Measurements from ENCODE around the gene AP1M1. TPM values are rescaled to one million over a fixed set of nuclear protein-coding genes. Genes with fewer than 3 reads are reported as not detected.

Gene AP1M1

DNA sequence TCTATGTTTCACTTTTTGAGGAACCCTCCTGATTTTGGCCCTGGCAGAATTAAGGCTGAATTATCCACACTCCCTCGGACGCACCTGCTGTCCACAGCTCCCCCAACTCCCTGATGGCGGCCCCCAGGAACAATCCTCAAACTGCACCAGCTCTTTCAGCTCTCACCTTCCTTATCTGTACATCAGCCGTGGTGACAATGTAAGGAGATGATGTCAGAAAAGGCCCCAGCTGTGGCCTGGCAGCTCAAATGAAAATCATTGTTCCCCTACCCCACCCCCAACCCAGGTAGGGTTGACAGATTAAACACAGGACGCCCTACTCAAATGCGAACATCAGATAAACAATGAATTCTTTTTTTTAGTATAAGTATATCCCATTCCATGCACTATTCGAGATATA, 91.9 kb downstream of the AP1M1 start:
- peak; percentile 43 for DNase-seq
- Histone ChIP-seq H3K4me3 (ENCODE audit: low read length) (no peak overlapping the region), H4K5ac (ENCODE audit: low read length) (no peak overlapping the region), H2BK120ac (ENCODE audit: low read depth, low read length) (no peak overlapping the region), H3K18ac (ENCODE audit: low read length) (no peak overlapping the region), H3K27me3 (ENCODE audit: insufficient read depth, low read length, poor library complexity) (no peaks in the 10 kb centered on the region), H3K79me2 (ENCODE audit: control insufficient read depth, insufficient read depth, low read length) (no peaks in the 10 kb centered on the region), H3K27ac (ENCODE audit: low read depth, low read length) (no peak overlapping the region), H3K4me1 (ENCODE audit: control insufficient read depth, low read depth, low read length) (no peaks in the 10 kb centered on the region), H3K4ac (ENCODE audit: low read depth, low read length) (no peak overlapping the region), H2BK5ac (ENCODE audit: low read length) (no peak overlapping the region), H3K56ac (ENCODE audit: low read length) (no peak overlapping the region), H3K36me3 (ENCODE audit: control insufficient read depth, insufficient read depth, low read length) (no peaks in the 10 kb centered on the region), H2AK5ac (ENCODE audit: low read length) (no peak overlapping the region), H3K79me1 (ENCODE audit: low read length) (no peaks in the 10 kb centered on the region), H3K23ac (ENCODE audit: low read length) (no peak overlapping the region), H4K8ac (ENCODE audit: low read depth, low read length) (no peak overlapping the region), H3K9ac (ENCODE audit: low read length) (no peak overlapping the region), H2BK15ac (replicated peaks; ENCODE audit: low read depth) (no peak overlapping the region), H3K4me2 (ENCODE audit: low read length) (no peak overlapping the region)
- no CpG with 5 or more reads among the region's 7 CpGs for WGBS (ENCODE audit: extremely low coverage, insufficient coverage, low lambda C conversion rate)

GRCh38 chr19:16290692-16291091, 93.0 kb downstream of the AP1M1 start:
- Histone ChIP-seq H3K4me3 (ENCODE audit: low read length) (no peak overlapping the region), H3K9ac (ENCODE audit: low read length) (no peak overlapping the region), H3K79me1 (ENCODE audit: low read length) (no peaks in the 10 kb centered on the region), H2BK15ac (replicated peaks; ENCODE audit: low read depth) (no peak overlapping the region), H4K5ac (ENCODE audit: low read length) (no peak overlapping the region), H3K18ac (ENCODE audit: low read length) (no peak overlapping the region), H3K79me2 (ENCODE audit: control insufficient read depth, insufficient read depth, low read length) (no peaks in the 10 kb centered on the region), H3K4me1 (ENCODE audit: control insufficient read depth, low read depth, low read length) (no peaks in the 10 kb centered on the region), H2BK5ac (ENCODE audit: low read length) (no peak overlapping the region), H3K4ac (ENCODE audit: low read depth, low read length) (no peak overlapping the region), H2AK5ac (ENCODE audit: low read length) (no peak overlapping the region), H3K27me3 (ENCODE audit: insufficient read depth, low read length, poor library complexity) (no peaks in the 10 kb centered on the region), H3K36me3 (ENCODE audit: control insufficient read depth, insufficient read depth, low read length) (no peaks in the 10 kb centered on the region), H3K4me2 (ENCODE audit: low read length) (no peak overlapping the region), H3K56ac (ENCODE audit: low read length) (no peak overlapping the region), H4K8ac (ENCODE audit: low read depth, low read length) (no peak overlapping the region), H3K27ac (ENCODE audit: low read depth, low read length) (no peak overlapping the region), H2BK120ac (ENCODE audit: low read depth, low read length) (no peak overlapping the region), H3K23ac (ENCODE audit: low read length) (no peak overlapping the region)
- no CpG with 5 or more reads among the region's 10 CpGs for WGBS (ENCODE audit: extremely low coverage, insufficient coverage, low lambda C conversion rate)
- DNase-seq, result no peak

GRCh38 chr19:16293118-16294091, 95.7 kb downstream of the AP1M1 start:
- Histone ChIP-seq H3K56ac (ENCODE audit: low read length) (no peak overlapping the region), H4K5ac (ENCODE audit: low read length) (no peak overlapping the region), H3K4me2 (ENCODE audit: low read length) (no peak overlapping the region), H3K23ac (ENCODE audit: low read length) (no peak overlapping the region), H3K27me3 (ENCODE audit: insufficient read depth, low read length, poor library complexity) (no peaks in the 10 kb centered on the region), H3K79me2 (ENCODE audit: control insufficient read depth, insufficient read depth, low read length) (no peaks in the 10 kb centered on the region), H3K36me3 (ENCODE audit: control insufficient read depth, insufficient read depth, low read length) (no peaks in the 10 kb centered on the region), H2BK15ac (replicated peaks; ENCODE audit: low read depth) (no peak overlapping the region), H2AK5ac (ENCODE audit: low read length) (no peak overlapping the region), H3K27ac (ENCODE audit: low read depth, low read length) (no peak overlapping the region), H3K4ac (ENCODE audit: low read depth, low read length) (no peak overlapping the region), H3K79me1 (ENCODE audit: low read length) (no peaks in the 10 kb centered on the region), H3K9ac (ENCODE audit: low read length) (no peak overlapping the region), H2BK120ac (ENCODE audit: low read depth, low read length) (no peak overlapping the region), H3K4me1 (ENCODE audit: control insufficient read depth, low read depth, low read length) (no peaks in the 10 kb centered on the region), H4K8ac (ENCODE audit: low read depth, low read length) (no peak overlapping the region), H2BK5ac (ENCODE audit: low read length) (no peak overlapping the region), H3K18ac (ENCODE audit: low read length) (no peak overlapping the region), H3K4me3 (ENCODE audit: low read length) (no peak overlapping the region)
- no CpG with 5 or more reads among the region's 27 CpGs for WGBS (ENCODE audit: extremely low coverage, insufficient coverage, low lambda C conversion rate)
- DNase-seq, result no peak

DNA sequence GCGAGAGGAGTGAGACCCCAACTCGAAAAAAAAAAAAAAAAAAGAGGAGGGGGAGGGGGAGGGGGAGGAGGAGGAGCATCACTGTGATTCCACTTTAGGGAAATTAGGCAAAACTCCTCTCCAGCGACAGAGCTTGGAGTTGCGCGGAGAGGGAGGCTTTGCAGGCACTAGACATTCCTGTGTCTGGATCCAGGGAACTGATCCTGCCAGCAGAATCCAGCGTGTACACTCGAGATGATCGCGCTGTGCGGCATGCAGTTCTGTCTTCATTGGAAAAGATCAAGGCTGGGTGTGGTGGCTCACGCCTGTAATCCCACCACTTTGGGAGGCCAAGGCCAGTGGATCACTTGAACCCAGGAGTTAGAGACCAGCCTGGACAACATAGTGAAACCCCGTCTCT, 97.3 kb downstream of the AP1M1 start:
- no peak overlapping the region for H2BK15ac ChIP-seq (replicated peaks; ENCODE audit: low read depth)
- no peak overlapping the region for H3K23ac ChIP-seq (ENCODE audit: low read length)
- no peak for DNase-seq
- no CpG with 5 or more reads among the region's 12 CpGs for WGBS (ENCODE audit: extremely low coverage, insufficient coverage, low lambda C conversion rate)
- H3K56ac ChIP-seq (ENCODE audit: low read length), result no peak overlapping the region
- H3K4me3 ChIP-seq (ENCODE audit: low read length), result no peak overlapping the region
- H3K4me2 ChIP-seq (ENCODE audit: low read length), result no peak overlapping the region
- H3K27me3 ChIP-seq (ENCODE audit: insufficient read depth, low read length, poor library complexity), result no peaks in the 10 kb centered on the region
- H4K8ac ChIP-seq (ENCODE audit: low read depth, low read length), result no peak overlapping the region
- no peak overlapping the region for H3K9ac ChIP-seq (ENCODE audit: low read length)
- no peak overlapping the region for H3K18ac ChIP-seq (ENCODE audit: low read length)
- H4K5ac ChIP-seq (ENCODE audit: low read length), result no peak overlapping the region
- H3K4ac ChIP-seq (ENCODE audit: low read depth, low read length), result no peak overlapping the region
- no peaks in the 10 kb centered on the region for H3K79me1 ChIP-seq (ENCODE audit: low read length)
- H2AK5ac ChIP-seq (ENCODE audit: low read length), result no peak overlapping the region
- no peak overlapping the region for H2BK5ac ChIP-seq (ENCODE audit: low read length)
- H3K4me1 ChIP-seq (ENCODE audit: control insufficient read depth, low read depth, low read length), result no peaks in the 10 kb centered on the region
- no peak overlapping the region for H3K27ac ChIP-seq (ENCODE audit: low read depth, low read length)
- H3K79me2 ChIP-seq (ENCODE audit: control insufficient read depth, insufficient read depth, low read length), result no peaks in the 10 kb centered on the region
- H3K36me3 ChIP-seq (ENCODE audit: control insufficient read depth, insufficient read depth, low read length), result no peaks in the 10 kb centered on the region
- no peak overlapping the region for H2BK120ac ChIP-seq (ENCODE audit: low read depth, low read length)

Small RNA genes lying within 50 kb of the gene (small RNA-seq; reads per million reads assigned to genes)
- gene RF00017 (ENCODE audit: insufficient read depth), result not detected
